Calu3 (cell line): ENCODE data around the gene NAA80. TPM values are rescaled to one million over a fixed set of nuclear protein-coding genes. Genes with fewer than 3 reads are reported as not detected.

Source experiments
- BruUV-seq: library from RNA; stranded (reverse); fragments of 400-500 nt; replicated peaks from 2 replicates; lab custom pipeline; 2021; lab: Mats Ljungman, UMichigan
- CTCF ChIA-PET: fragments of 300-600 bp; sonication (Branson Sonifier 250); formaldehyde crosslinking; loops from one replicate; lab custom pipeline; 2022; ENCODE audit warnings: antibody characterized with exemption; lab: Charles Lee
- DNase-seq: peaks from one replicate; pipeline ENCODE4 v3.0.0; 2022
- H3K27ac Mint-ChIP-seq: one replicate; pipeline ENCODE4 v1.8.0; 2022; ENCODE audit warnings: mixed read lengths; ENCODE audit not compliant: unreplicated experiment
- H3K27me3 Mint-ChIP-seq: one replicate; pipeline ENCODE4 v1.8.0; 2022; ENCODE audit warnings: mixed read lengths; ENCODE audit not compliant: unreplicated experiment
- H3K36me3 Mint-ChIP-seq: one replicate; pipeline ENCODE4 v1.8.0; 2022; ENCODE audit warnings: mild to moderate bottlenecking, moderate library complexity, mixed read lengths; ENCODE audit not compliant: insufficient read depth, unreplicated experiment
- H3K4me1 Mint-ChIP-seq: one replicate; pipeline ENCODE4 v1.8.0; 2022; ENCODE audit warnings: mild to moderate bottlenecking, low read depth, mixed read lengths; ENCODE audit not compliant: unreplicated experiment
- H3K4me3 Mint-ChIP-seq: one replicate; pipeline ENCODE4 v1.8.0; 2022; ENCODE audit warnings: mild to moderate bottlenecking, low read depth, moderate library complexity, mixed read lengths; ENCODE audit not compliant: unreplicated experiment
- H3K9me3 Mint-ChIP-seq: one replicate; pipeline ENCODE4 v1.8.0; 2022; ENCODE audit warnings: low read depth, mixed read lengths; ENCODE audit not compliant: unreplicated experiment
- CTCF ChIP-seq: fragments of 200-600 bp; IDR thresholded peaks from one replicate; pipeline ENCODE4 v1.8.0; 2022; ENCODE audit warnings: antibody characterized with exemption; ENCODE audit not compliant: unreplicated experiment
- intact Hi-C: fragments of 100-400 bp; cut with micrococcal nuclease; formaldehyde crosslinking; loops from one replicate; pipeline ENCODE4 v1.10.0; 2022; ENCODE audit not compliant: unreplicated experiment
- total RNA-seq: library from RNA; stranded (reverse); gene quantifications from 2 replicates; pipeline ENCODE4 v1.2.3, GENCODE V29; 2022

NAA80 gene
- total RNA-seq, 1 experiment from 2014 or later: 15.0 TPM

DNA sequence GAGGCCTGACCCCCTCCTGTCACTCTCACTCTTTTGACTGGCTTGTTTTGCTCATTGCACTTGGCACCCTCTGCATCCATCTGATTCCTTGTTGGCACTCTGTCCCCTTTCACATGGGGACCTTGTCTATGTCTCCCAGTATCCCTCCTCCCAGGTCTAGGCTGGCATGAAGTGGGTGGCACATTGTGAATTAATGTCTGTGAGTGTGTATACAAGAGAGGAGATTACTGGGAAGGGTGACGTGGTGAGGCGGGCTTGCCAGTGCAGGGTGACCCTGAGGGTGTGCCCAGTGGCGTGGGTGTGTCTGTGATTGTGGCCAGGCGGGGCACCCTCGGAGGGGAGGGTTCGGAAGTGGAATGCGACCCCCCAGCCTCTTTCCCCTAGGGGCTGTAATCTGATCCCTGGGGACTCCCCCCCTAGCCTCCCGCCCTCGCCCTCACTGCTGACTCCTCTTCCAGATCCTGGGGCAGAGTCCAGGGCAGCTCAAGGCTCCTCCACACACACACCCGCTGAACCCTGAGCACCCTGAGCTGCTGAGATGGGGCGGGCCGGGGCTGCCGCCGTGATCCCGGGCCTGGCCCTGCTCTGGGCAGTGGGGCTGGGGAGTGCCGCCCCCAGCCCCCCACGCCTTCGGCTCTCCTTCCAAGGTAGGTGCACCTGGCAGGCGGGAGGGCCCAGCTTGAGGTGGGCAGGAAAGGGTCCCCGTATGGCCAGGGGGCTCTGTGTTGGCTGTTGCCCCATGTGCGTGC, 30.3 kb downstream of the NAA80 start, which contains the start of gene SEMA3B:
Gene SEMA3B, plus strand, starts transcription at position 445 of the 749 bp plus-strand sequence. Its CDS starts 94 bp downstream, at position 539.
- H3K36me3 Mint-ChIP-seq: peaks cover 40% of the 10 kb centered on the region
- peak within 1 kb of the TSS; percentile 63 for H3K4me3 Mint-ChIP-seq
- H3K27me3 Mint-ChIP-seq: no peaks in the 10 kb centered on the region
- intact Hi-C loops: no loop called here
- CTCF ChIA-PET: interaction anchor here (0.6 to 2.2 kb wide), 10 partner anchors 9 to 77 kb away, joined by 3 to 8 read pairs (median 4); partner anchors contain the start of gene GNAI2
- no peaks in the 10 kb centered on the region for H3K9me3 Mint-ChIP-seq
- peaks cover 72% of the 10 kb centered on the region for H3K4me1 Mint-ChIP-seq
- TF ChIP-seq CTCF: no peak
- peak; percentile 89 for DNase-seq
- peak within 1 kb of the TSS; percentile 90 for H3K27ac Mint-ChIP-seq
- BruUV-seq: no TSS peak

GRCh38 chr3:50268276-50268675, 30.9 kb downstream of the NAA80 start:
- Mint-ChIP-seq H3K4me3 (peak overlapping the region; percentile 63), H3K9me3 (no peaks in the 10 kb centered on the region), H3K27ac (peak overlapping the region; percentile 90), H3K27me3 (no peaks in the 10 kb centered on the region), H3K36me3 (peaks cover 40% of the 10 kb centered on the region), H3K4me1 (peaks cover 75% of the 10 kb centered on the region)
- no peak for TF ChIP-seq CTCF
- CTCF ChIA-PET: interaction anchor here (1.7 kb wide), 1 partner anchor 20 kb away, joined by 6 read pairs; no protein-coding TSS in a partner anchor
- no TSS peak for BruUV-seq
- intact Hi-C loops: no loop called here
- no peak for DNase-seq

DNA sequence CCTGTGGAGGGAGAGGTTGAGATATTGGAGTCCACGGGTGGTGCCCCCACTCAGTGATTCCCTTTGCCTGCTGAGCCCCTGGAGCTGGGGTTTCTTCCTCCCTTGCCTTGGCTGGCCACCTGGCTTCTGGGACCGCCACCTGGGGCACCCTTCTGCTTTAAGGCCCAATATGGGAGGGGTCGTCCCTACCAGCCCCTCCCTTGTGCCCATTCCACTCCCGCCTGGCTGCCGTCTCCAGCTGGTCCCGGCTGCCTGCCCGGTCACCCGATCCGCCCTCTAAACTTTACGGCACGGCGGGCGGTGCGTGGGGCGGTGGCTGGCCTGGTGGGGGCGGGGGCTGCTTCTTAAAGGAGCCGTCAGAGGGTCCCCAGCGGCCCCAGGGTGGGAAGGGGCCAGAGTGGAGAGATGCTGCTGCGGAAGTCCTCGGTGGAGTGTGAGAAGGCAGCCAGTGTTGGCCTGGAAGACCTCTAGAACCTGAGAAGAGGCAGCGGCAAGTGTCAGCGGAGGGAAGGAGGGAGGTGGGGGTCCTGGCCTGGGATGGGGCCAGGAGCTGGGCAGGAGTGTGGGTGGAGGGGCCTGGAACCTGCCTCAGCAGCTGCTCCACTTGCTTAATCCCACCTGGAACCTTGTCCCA, 31.8 kb downstream of the NAA80 start:
- TF ChIP-seq CTCF: no peak
- H3K4me3 Mint-ChIP-seq: no peak overlapping the region
- intact Hi-C loops: no loop called here
- peaks cover 40% of the 10 kb centered on the region for H3K36me3 Mint-ChIP-seq
- peaks cover 75% of the 10 kb centered on the region for H3K4me1 Mint-ChIP-seq
- CTCF ChIA-PET: no interaction called here
- no TSS peak for BruUV-seq
- no peaks in the 10 kb centered on the region for H3K27me3 Mint-ChIP-seq
- no peak for DNase-seq
- H3K9me3 Mint-ChIP-seq: no peaks in the 10 kb centered on the region
- H3K27ac Mint-ChIP-seq: peak overlapping the region; percentile 44

GRCh38 chr3:50266836-50267235, 32.4 kb downstream of the NAA80 start:
- Mint-ChIP-seq H3K27me3 (no peaks in the 10 kb centered on the region), H3K4me1 (peaks cover 70% of the 10 kb centered on the region), H3K36me3 (peaks cover 38% of the 10 kb centered on the region), H3K27ac (no peak overlapping the region), H3K9me3 (no peaks in the 10 kb centered on the region), H3K4me3 (no peak overlapping the region)
- no peak for TF ChIP-seq CTCF
- TSS peak; percentile 21 for BruUV-seq
- intact Hi-C loops: no loop called here
- DNase-seq: no peak
- CTCF ChIA-PET: no interaction called here
